HG02759 (cell line): ENCODE data around the gene OAS1.
"Not testable (repeated sequence)": the region's sequence is repeated elsewhere in the genome, so short reads cannot be mapped to it uniquely, and the experiment has no call there.

Source experiments
- ATAC-seq: cut with Tn5 transposase; IDR thresholded peaks from one replicate; pipeline ENCODE4 v1.9.1; 2021; ENCODE audit warnings: mild to moderate bottlenecking, moderate library complexity; ENCODE audit not compliant: unreplicated experiment

Gene OAS1

GRCh38 chr12:112936264-112936663 lies 29.5 kb downstream of the OAS1 start:
- ATAC-seq: no peak

- ATAC-seq: no peak
Measured at GRCh38 chr12:112936927-112937326, 30.2 kb downstream of the OAS1 start.

- no peak for ATAC-seq
Measured at GRCh38 chr12:112937741-112938719, 31.3 kb downstream of the OAS1 start, which contains the start of gene OAS3. OAS3 (plus strand) TSS chr12:112938474; CDS start chr12:112938531, 57 bp downstream.

- ATAC-seq: no peak
Measured at GRCh38 chr12:112938751-112939150, 32.0 kb downstream of the OAS1 start.

- peak; percentile 64 for ATAC-seq
Measured at GRCh38 chr12:112939761-112940381, 33.1 kb downstream of the OAS1 start.

- no peak for ATAC-seq
Measured at GRCh38 chr12:112941528-112942335, 35.0 kb downstream of the OAS1 start.

GRCh38 chr12:112942572-112942971 lies 35.8 kb downstream of the OAS1 start:
- ATAC-seq: no peak

GRCh38 chr12:112944024-112944690 lies 37.4 kb downstream of the OAS1 start:
- ATAC-seq: no peak

GRCh38 chr12:112945515-112945914 lies 38.8 kb downstream of the OAS1 start:
- ATAC-seq: no peak

GRCh38 chr12:112946236-112947000 lies 39.7 kb downstream of the OAS1 start:
- no peak for ATAC-seq

GRCh38 chr12:112947314-112947713 lies 40.6 kb downstream of the OAS1 start:
- ATAC-seq: no peak

- ATAC-seq: no peak
Measured at GRCh38 chr12:112947761-112948160, 41.0 kb downstream of the OAS1 start.

- ATAC-seq: no peak
Measured at GRCh38 chr12:112948806-112949205, 42.0 kb downstream of the OAS1 start.

GRCh38 chr12:112950701-112951100 lies 43.9 kb downstream of the OAS1 start:
- ATAC-seq: no peak

GRCh38 chr12:112957125-112957524 lies 50.4 kb downstream of the OAS1 start:
- not testable (repeated sequence) for ATAC-seq

- ATAC-seq: no peak
Measured at GRCh38 chr12:112961074-112961473, 54.3 kb downstream of the OAS1 start.

- ATAC-seq: no peak
Measured at GRCh38 chr12:112961536-112961935, 54.8 kb downstream of the OAS1 start.

GRCh38 chr12:112962561-112962960 lies 55.8 kb downstream of the OAS1 start:
- ATAC-seq: no peak

- ATAC-seq: no peak
Measured at GRCh38 chr12:112963227-112963861, 56.6 kb downstream of the OAS1 start.
